Measurements from ENCODE around the gene AKAP8L. TPM values are rescaled to one million over a fixed set of nuclear protein-coding genes. Genes with fewer than 3 reads are reported as not detected.
A peak's percentile ranks its signal among the peaks of the same experiment; 100 is the strongest.

Gene AKAP8L
- total and polyA plus RNA-seq, 10 of the 15 experiments (the other 5 are each of a cell fraction or from before 2014, with no cell fraction given) = 0.66 to 64.3 (median 40.0) TPM

DNA sequence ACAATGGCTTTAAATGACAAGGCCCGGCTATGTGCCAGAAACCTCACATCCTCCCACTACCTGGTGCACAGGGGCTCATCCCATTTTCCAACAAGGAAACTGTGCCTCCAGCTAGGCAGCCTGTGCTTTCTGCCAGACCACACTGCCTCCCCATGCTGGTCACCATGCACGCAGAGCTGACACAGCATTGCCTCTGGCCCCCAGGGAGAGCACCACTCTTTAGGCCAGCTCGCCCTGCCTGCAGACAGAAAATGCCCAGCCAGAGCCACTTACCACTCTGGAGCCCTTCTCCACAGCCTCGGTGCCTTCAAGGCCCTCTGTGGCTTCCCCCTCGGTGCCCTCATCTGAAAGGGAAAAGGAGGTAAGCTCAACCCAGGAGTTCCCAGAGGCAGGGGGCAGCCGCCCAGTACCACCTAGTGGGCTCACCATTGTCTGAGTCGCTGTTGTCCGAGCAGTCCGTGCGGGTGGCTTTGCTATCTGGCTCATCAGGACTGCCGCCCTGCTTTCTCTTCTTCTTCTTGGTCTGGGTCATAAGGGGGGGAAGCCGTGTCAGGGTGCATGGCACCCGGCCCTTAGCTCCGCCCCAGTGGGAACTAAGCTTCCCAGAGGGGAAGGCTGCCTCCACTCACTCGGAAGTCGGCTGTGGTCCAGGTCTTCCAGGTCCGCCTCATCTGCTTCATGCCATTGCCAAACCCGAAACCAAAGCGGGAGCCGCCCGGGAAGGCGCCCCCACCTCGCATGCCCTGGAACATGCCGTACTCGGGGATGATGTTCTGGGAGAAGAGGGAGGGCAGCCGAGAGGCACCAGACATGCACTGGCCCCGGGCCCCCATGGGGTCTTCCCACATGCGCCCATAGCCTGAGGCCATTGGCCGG is 18.0 kb downstream of the AKAP8L start:
- ChIA-PET RAD21 (ENCODE audit: unreplicated experiment) (no interaction called here), POLR2A (no interaction called here), CTCF (interaction anchor here (0.6 kb wide), 1 partner anchor 155 kb away, joined by 4 read pairs; no protein-coding TSS in a partner anchor), SMC1A (ENCODE audit: uncharacterized antibody, unreplicated experiment) (no interaction called here)
- no peak overlapping the region for H3K27ac ChIP-seq (ENCODE audit: control insufficient read depth, insufficient read depth)
- FAIRE-seq (no peak), DNase-seq (ENCODE audit: low read depth, low spot score) (no peak), ATAC-seq (no peak)
- H3K79me2 ChIP-seq (ENCODE audit: control insufficient read depth, insufficient read depth, low read length) = peaks cover 18% of the 10 kb centered on the region
- TF ChIP-seq BCLAF1 (IDR thresholded peaks at IDR 0.05) = no peak
- no peak for TF ChIP-seq WRNIP1 (IDR thresholded peaks at IDR 0.05; ENCODE audit: borderline replicate concordance, low read depth, low read length)
- no peak for TF ChIP-seq PML (IDR thresholded peaks at IDR 0.05; ENCODE audit: low read length)
- no peak for TF ChIP-seq CHD4 (IDR thresholded peaks at IDR 0.05)
- no peak for TF ChIP-seq JUNB (IDR thresholded peaks at IDR 0.05)
- no peak for TF ChIP-seq MEF2A (IDR thresholded peaks at IDR 0.05; ENCODE audit: insufficient read depth, low read depth, low read length)
- no peak for TF ChIP-seq RAD21 (IDR thresholded peaks at IDR 0.05; ENCODE audit: insufficient read depth, low read depth, low read length)
- TF ChIP-seq SPI1 (IDR thresholded peaks at IDR 0.05; ENCODE audit: borderline replicate concordance, insufficient read depth, low read depth, low read length) = no peak
- TF ChIP-seq TCF3 (IDR thresholded peaks at IDR 0.05; ENCODE audit: borderline replicate concordance, insufficient read depth, low read depth, low read length) = no peak
- TF ChIP-seq BHLHE40 (IDR thresholded peaks at IDR 0.05; ENCODE audit: borderline replicate concordance in 1 of 2, low read depth in 2 of 2, low read length in 1 of 2) = no peak
- TF ChIP-seq SRF (IDR thresholded peaks at IDR 0.05; ENCODE audit: low read depth in 2 of 2, low read length in 2 of 2) = no peak
- in situ Hi-C loops (cut with MboI) (no loop called here), intact Hi-C loops (cut with micrococcal nuclease; ENCODE audit: unreplicated experiment) (no loop called here)
- H3K27me3 ChIP-seq (replicated peaks in 1 of 2; ENCODE audit: control insufficient read depth in 2 of 2, insufficient read depth in 2 of 2, low read length in 1 of 2) = no peaks in the 10 kb centered on the region
- 96% methylated on average over 29 of the region's 29 CpGs for WGBS (ENCODE audit: insufficient coverage, insufficient replicate concordance, low lambda C conversion rate, missing lambda C conversion rate)
- H2AFZ ChIP-seq (ENCODE audit: control insufficient read depth, low read depth, low read length) = no peak overlapping the region
- no peak overlapping the region for H3K4me3 ChIP-seq
- H3K4me2 ChIP-seq (ENCODE audit: control insufficient read depth, insufficient read depth) = no peak overlapping the region
- peaks cover 10% of the 10 kb centered on the region; the same call in 1 of the 2 replicates for H4K20me1 ChIP-seq (ENCODE audit: control insufficient read depth, insufficient read depth)
- no peaks in the 10 kb centered on the region for H3K4me1 ChIP-seq (ENCODE audit: control insufficient read depth, insufficient read depth, low read length)
- TSS peak; percentile 9 for BruUV-seq (replicated peaks)
- peaks cover 24 to 66% of the 10 kb centered on the region in 2 experiments; a peak in 3 of 4 replicates for H3K36me3 ChIP-seq (ENCODE audit: control insufficient read depth in 2 of 2, insufficient read depth in 2 of 2, low read length in 1 of 2)
- H3K9me3 ChIP-seq (replicated peaks; ENCODE audit: control insufficient read depth, insufficient read depth, low read length) = no peaks in the 10 kb centered on the region
- H3K9ac ChIP-seq (ENCODE audit: control insufficient read depth, insufficient read depth, low read length) = no peak overlapping the region
